Duodenal mucosa (tissue), 2 donors: ENCODE results near the gene RASA1.

Experiments
- H3K27ac ChIP-seq: one replicate; pipeline ENCODE4 v1.7.0; 2013; ENCODE audit warnings: low read depth, low read length
- H3K27me3 ChIP-seq, 2 donors: one replicate each; pipeline ENCODE4 v1.7.0; 2013; ENCODE audit warnings: low read length in 2 of 2, control low read depth in 1 of 2; ENCODE audit not compliant: insufficient read depth in 2 of 2, control insufficient read depth in 1 of 2
- H3K36me3 ChIP-seq, 2 donors: one replicate each; pipeline ENCODE4 v1.7.0; 2013; ENCODE audit warnings: low read length in 2 of 2, control low read depth in 1 of 2; ENCODE audit not compliant: insufficient read depth in 2 of 2, control insufficient read depth in 1 of 2
- H3K4me1 ChIP-seq, 2 donors: one replicate each; pipeline ENCODE4 v1.7.0; 2013; ENCODE audit warnings: low read length in 2 of 2, control low read depth in 1 of 2; ENCODE audit not compliant: insufficient read depth in 2 of 2, control insufficient read depth in 1 of 2
- H3K4me3 ChIP-seq, 2 donors: one replicate each; pipeline ENCODE4 v1.7.0; 2013; ENCODE audit warnings: low read length in 2 of 2, low read depth in 1 of 2
- H3K9ac ChIP-seq, 2 donors: one replicate each; pipeline ENCODE4 v1.7.0; 2013; ENCODE audit warnings: low read length in 2 of 2, low read depth in 1 of 2
- H3K9me3 ChIP-seq, 2 donors: one replicate each; pipeline ENCODE4 v1.7.0; 2013; ENCODE audit warnings: low read length in 2 of 2, control low read depth in 1 of 2; ENCODE audit not compliant: control insufficient read depth in 1 of 2

Gene RASA1

GRCh38 chr5:87394411-87395165 lies 126.9 kb downstream of the RASA1 start:
- Histone ChIP-seq H3K36me3 (peaks cover 39 to 96% of the 10 kb centered on the region in 2 donors), H3K27me3 (no peaks in the 10 kb centered on the region), H3K4me1 (peaks cover 6 to 20% of the 10 kb centered on the region in 2 donors), H3K4me3 (no peak overlapping the region), H3K9me3 (no peaks in the 10 kb centered on the region), H3K27ac (no peak overlapping the region), H3K9ac (no peak overlapping the region)

- Histone ChIP-seq H3K9ac (no peak overlapping the region), H3K27ac (no peak overlapping the region), H3K4me3 (no peak overlapping the region), H3K9me3 (no peaks in the 10 kb centered on the region), H3K36me3 (peaks cover 26 to 80% of the 10 kb centered on the region in 2 donors), H3K27me3 (no peaks in the 10 kb centered on the region), H3K4me1 (peaks cover 10 to 20% of the 10 kb centered on the region in 2 donors)
These were observed 131.4 kb downstream of the RASA1 start for GRCh38 chr5:87398981-87399614.

GRCh38 chr5:87399720-87400119 lies 132.0 kb downstream of the RASA1 start:
- H3K4me1 ChIP-seq: peaks cover 10 to 19% of the 10 kb centered on the region in 2 donors
- no peak overlapping the region for H3K9ac ChIP-seq
- no peaks in the 10 kb centered on the region for H3K27me3 ChIP-seq
- no peak overlapping the region for H3K27ac ChIP-seq
- no peak overlapping the region for H3K4me3 ChIP-seq
- peaks cover 31 to 75% of the 10 kb centered on the region in 2 donors for H3K36me3 ChIP-seq
- H3K9me3 ChIP-seq: no peaks in the 10 kb centered on the region

- Histone ChIP-seq H3K9me3 (no peaks in the 10 kb centered on the region), H3K36me3 (peaks cover 32 to 75% of the 10 kb centered on the region in 2 donors), H3K4me1 (peaks cover 10 to 14% of the 10 kb centered on the region in 2 donors), H3K27ac (no peak overlapping the region), H3K27me3 (no peaks in the 10 kb centered on the region), H3K9ac (no peak overlapping the region), H3K4me3 (no peak overlapping the region)
These were observed 132.7 kb downstream of the RASA1 start for GRCh38 chr5:87400305-87400899.

GRCh38 chr5:87401626-87402025 lies 133.9 kb downstream of the RASA1 start:
- no peaks in the 10 kb centered on the region for H3K27me3 ChIP-seq
- H3K4me3 ChIP-seq: no peak overlapping the region
- no peaks in the 10 kb centered on the region for H3K9me3 ChIP-seq
- H3K4me1 ChIP-seq: peaks cover 10 to 14% of the 10 kb centered on the region in 2 donors
- H3K9ac ChIP-seq: no peak overlapping the region
- peaks cover 39 to 73% of the 10 kb centered on the region in 2 donors for H3K36me3 ChIP-seq
- H3K27ac ChIP-seq: no peak overlapping the region

GRCh38 chr5:87403409-87403808 lies 135.7 kb downstream of the RASA1 start:
- Histone ChIP-seq H3K9ac (no peak overlapping the region), H3K9me3 (no peaks in the 10 kb centered on the region), H3K27me3 (no peaks in the 10 kb centered on the region), H3K4me3 (no peak overlapping the region), H3K36me3 (peaks cover 40 to 71% of the 10 kb centered on the region in 2 donors), H3K4me1 (peaks cover 10 to 14% of the 10 kb centered on the region in 2 donors), H3K27ac (no peak overlapping the region)

- H3K36me3 ChIP-seq: peaks cover 45 to 71% of the 10 kb centered on the region in 2 donors
These were observed 136.2 kb downstream of the RASA1 start for GRCh38 chr5:87403899-87404298.

GRCh38 chr5:87404359-87404758 lies 136.7 kb downstream of the RASA1 start:
- no peaks in the 10 kb centered on the region for H3K9me3 ChIP-seq
- no peaks in the 10 kb centered on the region for H3K27me3 ChIP-seq
- no peak overlapping the region for H3K9ac ChIP-seq
- peaks cover 6 to 9% of the 10 kb centered on the region in 2 donors for H3K4me1 ChIP-seq
- no peak overlapping the region for H3K27ac ChIP-seq
- H3K4me3 ChIP-seq: no peak overlapping the region
- H3K36me3 ChIP-seq: peaks cover 46 to 71% of the 10 kb centered on the region in 2 donors

More at GRCh38 chr5:87403899-87404298, 136.2 kb downstream of the RASA1 start:
- peaks cover 10 to 13% of the 10 kb centered on the region in 2 donors for H3K4me1 ChIP-seq
- H3K9me3 ChIP-seq: no peaks in the 10 kb centered on the region
- H3K27me3 ChIP-seq: no peaks in the 10 kb centered on the region
- no peak overlapping the region for H3K27ac ChIP-seq
- H3K4me3 ChIP-seq: no peak overlapping the region
- H3K9ac ChIP-seq: no peak overlapping the region

- H3K9me3 ChIP-seq: no peaks in the 10 kb centered on the region
- no peaks in the 10 kb centered on the region for H3K27me3 ChIP-seq
- H3K4me3 ChIP-seq: no peak overlapping the region
- H3K4me1 ChIP-seq: peaks cover 3 to 4% of the 10 kb centered on the region in 2 donors
- no peak overlapping the region for H3K9ac ChIP-seq
- no peak overlapping the region for H3K27ac ChIP-seq
- peaks cover 51 to 71% of the 10 kb centered on the region in 2 donors for H3K36me3 ChIP-seq
These were observed 137.9 kb downstream of the RASA1 start for GRCh38 chr5:87405472-87406155.
